Measurements from ENCODE around the gene TBC1D8. TPM values are rescaled to one million over a fixed set of nuclear protein-coding genes. Genes with fewer than 3 reads are reported as not detected.
A peak's percentile ranks its signal among the peaks of the same experiment; 100 is the strongest.

Gene TBC1D8
- total and polyA plus RNA-seq, 2 of the 13 experiments (the other 11 are each of a cell fraction or from before 2014, with no cell fraction given) = 45.1 to 95.4 TPM

DNA sequence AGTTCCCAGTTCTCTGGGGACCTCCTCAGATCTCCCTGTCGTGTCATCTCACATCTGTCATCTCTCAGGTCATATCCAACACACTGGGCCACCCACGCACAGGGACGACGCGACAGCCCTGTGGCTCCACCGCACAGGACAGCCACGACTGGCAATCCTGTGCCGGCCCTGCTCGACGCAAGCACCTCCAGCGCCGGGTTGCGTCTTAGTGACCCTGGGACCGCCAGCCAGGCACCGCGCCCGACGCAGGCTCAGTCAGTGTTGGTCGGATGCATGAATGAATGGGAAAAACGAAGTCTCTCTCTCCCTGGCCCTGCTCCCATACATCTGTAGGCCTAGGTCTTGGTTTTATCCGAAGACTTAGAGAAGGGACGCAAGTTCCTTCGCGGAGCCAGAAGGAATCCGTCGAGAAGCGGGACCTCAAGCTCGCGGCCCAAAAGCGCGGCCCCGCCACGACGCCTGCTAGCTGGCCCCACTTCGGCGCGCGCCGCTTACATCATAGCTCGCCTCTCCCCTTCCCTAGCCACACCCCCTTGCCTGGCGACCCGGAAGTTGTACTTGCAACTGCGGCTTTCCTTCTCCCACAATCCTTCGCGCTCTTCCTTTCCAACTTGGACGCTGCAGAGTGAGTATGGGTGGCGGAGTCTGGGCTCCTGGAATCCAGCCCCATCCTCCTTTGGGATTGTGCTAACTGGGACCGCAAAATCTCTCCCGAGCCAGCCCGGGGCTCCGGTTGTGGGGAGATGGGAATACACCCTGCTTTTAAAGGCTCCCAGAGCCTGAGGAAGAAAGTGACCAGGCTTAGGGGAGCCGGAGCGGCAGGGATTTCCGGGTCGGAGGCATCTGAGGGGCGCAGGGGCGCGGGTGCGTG is 149.3 kb downstream of the TBC1D8 start, which contains the start of gene RPL31 (continued):
- TF ChIP-seq POLR2G (IDR thresholded peaks at IDR 0.05; ENCODE audit: low read depth, low read length) (peak; percentile 100), HHEX (CRISPR knock-in tag; IDR thresholded peaks at IDR 0.05) (peak; percentile 60; the same call in 1 of the 2 replicates), CBX5 (CRISPR knock-in tag; IDR thresholded peaks at IDR 0.05; ENCODE audit: borderline replicate concordance) (peak; percentile 95), FOXK1 (CRISPR knock-in tag; IDR thresholded peaks at IDR 0.05; ENCODE audit: borderline replicate concordance, low read depth) (peak; percentile 97), ZNF547 (CRISPR knock-in tag; IDR thresholded peaks at IDR 0.05) (peak; percentile 100), BHLHE40 (IDR thresholded peaks at IDR 0.05; ENCODE audit: low read length) (0 out of 2 replicates have a peak, but pooled peaks have one; percentile 13), PAWR (CRISPR knock-in tag; IDR thresholded peaks at IDR 0.05; ENCODE audit: borderline replicate concordance) (peak; percentile 96; the same call in 1 of the 2 replicates), ZNF790 (CRISPR knock-in tag; IDR thresholded peaks at IDR 0.05; ENCODE audit: borderline replicate concordance) (peak; percentile 99), MIER3 (CRISPR knock-in tag; IDR thresholded peaks at IDR 0.05; ENCODE audit: borderline replicate concordance) (peak; percentile 98), ZNF234 (CRISPR knock-in tag; conservative IDR thresholded peaks at IDR 0.05) (no peak; the same call in 1 of the 2 replicates), ZNF121 (CRISPR knock-in tag; IDR thresholded peaks at IDR 0.05) (peak; percentile 69; the same call in 1 of the 2 replicates), DMAP1 (CRISPR knock-in tag; IDR thresholded peaks at IDR 0.05) (peak; percentile 97), ZNF24 (IDR thresholded peaks at IDR 0.05) (0 out of 2 replicates have a peak, but pooled peaks have one; percentile 29), MED1 (CRISPR knock-in tag; IDR thresholded peaks at IDR 0.05) (peak; percentile 87), TCF7L2 (IDR thresholded peaks at IDR 0.05; ENCODE audit: low read depth, low read length) (no peak), ZNF264 (CRISPR knock-in tag; IDR thresholded peaks at IDR 0.05) (peak; percentile 95), ZNF207 (IDR thresholded peaks at IDR 0.05; ENCODE audit: borderline replicate concordance) (no peak), ZNF17 (CRISPR knock-in tag; IDR thresholded peaks at IDR 0.05) (0 out of 2 replicates have a peak, but pooled peaks have one; percentile 27), SP5 (CRISPR knock-in tag; IDR thresholded peaks at IDR 0.05; ENCODE audit: borderline replicate concordance, low read depth) (peak; percentile 92), FOXA1 (IDR thresholded peaks at IDR 0.05) (no peak), FOXA1 (CRISPR knock-in tag; IDR thresholded peaks at IDR 0.05) (peak; percentile 60; the same call in 1 of the 2 replicates), RFX1 (IDR thresholded peaks at IDR 0.05) (no peak), ZNF670 (CRISPR knock-in tag; IDR thresholded peaks at IDR 0.05; ENCODE audit: borderline replicate concordance) (peak; percentile 86; the same call in 1 of the 2 replicates), ZNF230 (CRISPR knock-in tag; IDR thresholded peaks at IDR 0.05) (peak; percentile 99), SALL1 (CRISPR knock-in tag; IDR thresholded peaks at IDR 0.05) (peak; percentile 99)
- TF ChIP-seq, protein P1, sequence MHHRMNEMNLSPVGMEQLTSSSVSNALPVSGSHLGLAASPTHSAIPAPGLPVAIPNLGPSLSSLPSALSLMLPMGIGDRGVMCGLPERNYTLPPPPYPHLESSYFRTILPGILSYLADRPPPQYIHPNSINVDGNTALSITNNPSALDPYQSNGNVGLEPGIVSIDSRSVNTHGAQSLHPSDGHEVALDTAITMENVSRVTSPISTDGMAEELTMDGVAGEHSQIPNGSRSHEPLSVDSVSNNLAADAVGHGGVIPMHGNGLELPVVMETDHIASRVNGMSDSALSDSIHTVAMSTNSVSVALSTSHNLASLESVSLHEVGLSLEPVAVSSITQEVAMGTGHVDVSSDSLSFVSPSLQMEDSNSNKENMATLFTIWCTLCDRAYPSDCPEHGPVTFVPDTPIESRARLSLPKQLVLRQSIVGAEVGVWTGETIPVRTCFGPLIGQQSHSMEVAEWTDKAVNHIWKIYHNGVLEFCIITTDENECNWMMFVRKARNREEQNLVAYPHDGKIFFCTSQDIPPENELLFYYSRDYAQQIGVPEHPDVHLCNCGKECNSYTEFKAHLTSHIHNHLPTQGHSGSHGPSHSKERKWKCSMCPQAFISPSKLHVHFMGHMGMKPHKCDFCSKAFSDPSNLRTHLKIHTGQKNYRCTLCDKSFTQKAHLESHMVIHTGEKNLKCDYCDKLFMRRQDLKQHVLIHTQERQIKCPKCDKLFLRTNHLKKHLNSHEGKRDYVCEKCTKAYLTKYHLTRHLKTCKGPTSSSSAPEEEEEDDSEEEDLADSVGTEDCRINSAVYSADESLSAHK (CRISPR knock-in tag; IDR thresholded peaks at IDR 0.05; ENCODE audit: borderline replicate concordance) = no peak; the same call in 1 of the 2 replicates
- TF ChIP-seq, protein P2, sequence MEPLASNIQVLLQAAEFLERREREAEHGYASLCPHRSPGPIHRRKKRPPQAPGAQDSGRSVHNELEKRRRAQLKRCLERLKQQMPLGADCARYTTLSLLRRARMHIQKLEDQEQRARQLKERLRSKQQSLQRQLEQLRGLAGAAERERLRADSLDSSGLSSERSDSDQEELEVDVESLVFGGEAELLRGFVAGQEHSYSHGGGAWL (CRISPR knock-in tag; IDR thresholded peaks at IDR 0.05) = peak; percentile 98

Measured in HepG2 (cell line).